ENCODE measurements around the gene TRPC4AP. TPM values are rescaled to one million over a fixed set of nuclear protein-coding genes. Genes with fewer than 3 reads are reported as not detected.

Gene TRPC4AP
- total RNA-seq, 1 donor from 2014 or later, result 30.3 TPM

DNA sequence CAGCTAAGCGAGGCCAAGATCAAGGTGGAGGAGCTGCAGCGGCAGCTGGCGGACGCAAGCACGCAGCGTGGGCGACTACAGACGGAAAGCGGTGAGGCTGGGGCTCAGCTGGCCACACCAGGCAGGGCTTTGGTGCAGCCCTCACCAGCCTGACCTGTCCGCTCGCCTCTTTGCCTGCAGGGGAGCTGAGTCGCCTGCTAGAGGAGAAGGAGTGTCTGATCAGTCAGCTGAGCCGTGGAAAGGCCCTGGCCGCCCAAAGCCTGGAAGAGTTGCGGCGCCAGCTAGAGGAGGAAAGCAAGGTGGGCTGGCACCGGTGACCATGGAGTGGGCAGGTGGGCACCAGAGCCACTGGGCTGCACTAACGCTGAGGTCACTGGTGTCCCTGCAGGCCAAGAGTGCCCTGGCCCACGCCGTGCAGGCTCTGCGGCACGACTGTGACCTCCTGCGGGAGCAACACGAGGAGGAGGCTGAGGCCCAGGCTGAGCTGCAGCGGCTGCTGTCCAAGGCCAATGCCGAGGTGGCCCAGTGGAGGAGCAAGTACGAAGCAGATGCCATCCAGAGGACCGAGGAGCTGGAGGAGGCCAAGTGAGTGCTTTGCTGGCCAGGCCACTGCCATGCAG is 94.2 kb downstream of the TRPC4AP start:
- peaks cover 27% of the 10 kb centered on the region for H3K36me3 ChIP-seq (ENCODE audit: control insufficient read depth, insufficient read depth, low read length)
- FAIRE-seq (no peak), DNase-seq (ENCODE audit: low read depth) (no peak)
- TF ChIP-seq CTCF (IDR thresholded peaks at IDR 0.05; ENCODE audit: insufficient read depth, low read length, severe bottlenecking), result no peak
- H3K27me3 ChIP-seq (ENCODE audit: control insufficient read depth, insufficient read depth, low read length), result no peaks in the 10 kb centered on the region
- no peak overlapping the region for H3K4me3 ChIP-seq (ENCODE audit: low read depth, low read length)

- FAIRE-seq (peak; percentile 60), DNase-seq (ENCODE audit: low read depth) (no peak)
- Histone ChIP-seq H3K27me3 (ENCODE audit: control insufficient read depth, insufficient read depth, low read length) (no peaks in the 10 kb centered on the region), H3K36me3 (ENCODE audit: control insufficient read depth, insufficient read depth, low read length) (peaks cover 21% of the 10 kb centered on the region), H3K4me3 (ENCODE audit: low read depth, low read length) (no peak overlapping the region)
- no peak for TF ChIP-seq CTCF (IDR thresholded peaks at IDR 0.05; ENCODE audit: insufficient read depth, low read length, severe bottlenecking)
These were observed 94.8 kb downstream of the TRPC4AP start for GRCh38 chr20:34997774-34998173.

GRCh38 chr20:34997131-34997561 is 95.5 kb downstream of the TRPC4AP start:
- H3K36me3 ChIP-seq (ENCODE audit: control insufficient read depth, insufficient read depth, low read length), result peaks cover 17% of the 10 kb centered on the region
- TF ChIP-seq CTCF (IDR thresholded peaks at IDR 0.05; ENCODE audit: insufficient read depth, low read length, severe bottlenecking), result no peak
- DNase-seq (ENCODE audit: low read depth), result no peak
- no peak overlapping the region for H3K4me3 ChIP-seq (ENCODE audit: low read depth, low read length)
- no peak for FAIRE-seq
- H3K27me3 ChIP-seq (ENCODE audit: control insufficient read depth, insufficient read depth, low read length), result no peaks in the 10 kb centered on the region

DNA sequence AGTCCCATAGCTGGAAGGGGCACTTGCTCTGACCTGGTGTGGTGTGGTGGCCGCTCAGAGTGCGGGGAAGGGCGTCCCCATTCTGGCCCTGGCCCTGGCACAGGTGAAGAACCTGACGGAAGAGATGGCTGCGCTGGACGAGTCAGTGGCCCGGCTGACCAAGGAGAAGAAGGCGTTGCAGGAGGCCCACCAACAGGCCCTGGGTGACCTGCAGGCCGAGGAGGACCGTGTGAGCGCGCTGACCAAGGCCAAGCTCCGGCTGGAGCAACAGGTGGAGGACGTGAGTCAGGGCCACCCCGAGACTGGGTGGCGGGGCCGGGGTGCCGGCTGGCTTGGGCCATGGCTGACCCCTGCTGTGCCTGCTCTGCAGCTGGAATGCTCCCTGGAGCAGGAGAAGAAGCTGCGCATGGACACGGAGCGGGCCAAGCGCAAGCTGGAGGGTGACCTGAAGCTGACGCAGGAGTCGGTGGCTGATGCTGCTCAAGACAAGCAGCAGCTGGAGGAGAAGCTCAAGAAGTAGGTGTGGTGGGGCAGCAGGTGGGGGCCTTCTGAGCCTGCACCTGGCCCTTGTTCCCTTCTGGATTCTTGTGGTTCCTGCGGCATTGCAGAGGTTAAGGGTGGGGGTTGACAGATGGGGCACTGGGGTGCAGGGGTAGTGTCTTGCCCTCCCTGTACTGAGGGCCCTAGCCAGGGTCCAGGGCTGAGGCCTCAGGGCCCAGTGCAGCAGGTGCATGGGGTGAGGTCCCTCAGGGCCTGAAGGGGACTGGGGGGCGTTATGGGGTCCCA is 96.2 kb downstream of the TRPC4AP start:
- peaks cover 17% of the 10 kb centered on the region for H3K36me3 ChIP-seq (ENCODE audit: control insufficient read depth, insufficient read depth, low read length)
- FAIRE-seq, result no peak
- no peak for TF ChIP-seq CTCF (IDR thresholded peaks at IDR 0.05; ENCODE audit: insufficient read depth, low read length, severe bottlenecking)
- H3K27me3 ChIP-seq (ENCODE audit: control insufficient read depth, insufficient read depth, low read length), result no peaks in the 10 kb centered on the region
- no peak overlapping the region for H3K4me3 ChIP-seq (ENCODE audit: low read depth, low read length)
- no peak for DNase-seq (ENCODE audit: low read depth)

DNA sequence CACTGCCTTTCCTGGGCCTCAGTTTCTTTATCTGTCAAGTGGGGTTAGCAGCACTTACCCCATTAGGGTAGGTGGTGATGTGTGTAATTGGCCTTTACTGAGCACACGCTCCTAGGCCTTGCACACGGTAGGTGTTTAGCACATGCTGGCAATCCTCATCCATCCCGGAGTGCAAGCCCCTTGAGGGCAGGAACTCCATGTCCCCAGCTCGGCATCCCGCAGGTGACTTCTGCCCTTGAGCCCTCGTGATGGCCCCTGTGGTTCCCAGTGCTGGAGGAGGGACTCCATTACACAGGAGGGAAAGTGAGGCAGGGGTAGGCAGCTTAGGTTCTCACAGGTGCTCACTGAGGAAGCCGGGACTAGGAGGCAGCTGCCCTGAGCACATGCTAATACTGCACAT is 96.9 kb downstream of the TRPC4AP start:
- FAIRE-seq, result no peak
- peaks cover 12% of the 10 kb centered on the region for H3K36me3 ChIP-seq (ENCODE audit: control insufficient read depth, insufficient read depth, low read length)
- no peaks in the 10 kb centered on the region for H3K27me3 ChIP-seq (ENCODE audit: control insufficient read depth, insufficient read depth, low read length)

More for the DNA sequence above, 96.9 kb downstream of the TRPC4AP start:
- no peak for TF ChIP-seq CTCF (IDR thresholded peaks at IDR 0.05; ENCODE audit: insufficient read depth, low read length, severe bottlenecking)
- DNase-seq (ENCODE audit: low read depth), result no peak
- H3K4me3 ChIP-seq (ENCODE audit: low read depth, low read length), result no peak overlapping the region
